Lower lobe of right lung (tissue), 2 donors: ENCODE measurements around the gene CSTF3. TPM values are rescaled to one million over a fixed set of nuclear protein-coding genes. Genes with fewer than 3 reads are reported as not detected.
A peak's percentile ranks its signal among the peaks of the same experiment; 100 is the strongest.

Source experiments
- ATAC-seq, 2 donors: fragments of 200-7000 bp; cut with Tn5 transposase; one replicate each; pipeline ENCODE4 v1.9.1; 2020 to 2022; ENCODE audit warnings: mild to moderate bottlenecking in 2 of 2, moderate library complexity in 2 of 2
- DNase-seq: peaks from one replicate; pipeline ENCODE4 v3.0.0-alpha.2; 2020
- H3K27ac ChIP-seq: fragments of 200-600 bp; one replicate; pipeline ENCODE4 v1.8.0; 2022
- H3K27me3 ChIP-seq: fragments of 200-600 bp; one replicate; pipeline ENCODE4 v1.8.0; 2022; ENCODE audit warnings: low read depth
- H3K36me3 ChIP-seq: fragments of 200-600 bp; one replicate; pipeline ENCODE4 v1.8.0; 2022; ENCODE audit warnings: mild to moderate bottlenecking
- H3K4me1 ChIP-seq: fragments of 200-600 bp; one replicate; pipeline ENCODE4 v1.8.0; 2022
- H3K4me3 ChIP-seq: fragments of 200-600 bp; one replicate; pipeline ENCODE4 v1.8.0; 2022; ENCODE audit warnings: mild to moderate bottlenecking
- H3K9me3 ChIP-seq: fragments of 200-600 bp; one replicate; pipeline ENCODE4 v1.8.0; 2022
- CTCF ChIP-seq: fragments of 200-600 bp; IDR thresholded peaks from one replicate; pipeline ENCODE4 v1.8.0; 2022; ENCODE audit warnings: antibody characterized with exemption, mild to moderate bottlenecking
- intact Hi-C: fragments of 100-400 bp; cut with DNase I; formaldehyde crosslinking; loops from one replicate; pipeline ENCODE4 v1.11.0; 2022
- total RNA-seq: library from RNA; stranded (reverse); fragmentation: NEBNext Ultra II Directional; extraction: Animal tissue kit (Norgen Biotek cat#: 25700); gene quantifications from one replicate; pipeline ENCODE4 v1.2.1, GENCODE V29; 2021
- donor health status: DM: no; HTN: yes; CAD: no; lungs with severe emphysema.

The CSTF3 gene
- total RNA-seq, 1 donor from 2014 or later: 20.4 TPM

- intact Hi-C loops: no loop called here
- DNase-seq: no peak
- Histone ChIP-seq H3K4me3 (no peak overlapping the region), H3K27ac (no peak overlapping the region), H3K27me3 (no peaks in the 10 kb centered on the region), H3K4me1 (no peaks in the 10 kb centered on the region), H3K36me3 (peaks cover 65% of the 10 kb centered on the region), H3K9me3 (no peaks in the 10 kb centered on the region)
- ATAC-seq: no peak
- TF ChIP-seq CTCF: no peak
These were observed 77.4 kb downstream of the CSTF3 start for GRCh38 chr11:33083918-33084317.

- DNase-seq: no peak
- no peak for ATAC-seq
- Histone ChIP-seq H3K4me3 (no peak overlapping the region), H3K4me1 (no peaks in the 10 kb centered on the region), H3K36me3 (peaks cover 94% of the 10 kb centered on the region), H3K27me3 (no peaks in the 10 kb centered on the region), H3K9me3 (no peaks in the 10 kb centered on the region), H3K27ac (no peak overlapping the region)
- intact Hi-C loops: no loop called here
- TF ChIP-seq CTCF: no peak
These were observed 88.8 kb downstream of the CSTF3 start for GRCh38 chr11:33072465-33072864.

GRCh38 chr11:33068611-33069340 lies 92.5 kb downstream of the CSTF3 start:
- Histone ChIP-seq H3K4me3 (no peak overlapping the region), H3K27ac (no peak overlapping the region), H3K4me1 (peaks cover 11% of the 10 kb centered on the region), H3K27me3 (no peaks in the 10 kb centered on the region), H3K36me3 (peaks cover 78% of the 10 kb centered on the region), H3K9me3 (no peaks in the 10 kb centered on the region)
- intact Hi-C loops: no loop called here
- no peak for DNase-seq
- ATAC-seq: no peak
- TF ChIP-seq CTCF: no peak

DNA sequence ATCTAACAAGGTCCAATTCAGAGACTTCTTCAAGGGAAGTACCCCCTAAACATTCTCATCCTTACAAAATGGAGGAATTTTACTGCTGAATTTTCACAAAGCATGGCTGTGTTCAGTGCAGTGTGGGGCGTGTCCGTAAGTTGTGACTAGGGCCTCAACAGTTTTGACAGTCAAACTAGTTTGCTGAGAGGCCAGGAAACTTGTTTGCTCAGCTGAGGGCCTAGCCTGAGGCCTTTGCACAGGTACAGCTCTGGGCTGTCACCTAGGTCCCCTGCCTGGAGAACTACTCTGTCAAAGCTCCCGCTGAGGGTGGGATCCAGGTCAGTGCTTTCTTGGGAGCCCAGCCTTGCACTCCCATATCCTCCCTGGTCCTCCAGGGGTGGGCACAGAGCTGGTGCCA lies 94.0 kb downstream of the CSTF3 start:
- Histone ChIP-seq H3K27me3 (no peaks in the 10 kb centered on the region), H3K4me1 (peaks cover 21% of the 10 kb centered on the region), H3K9me3 (no peaks in the 10 kb centered on the region), H3K27ac (no peak overlapping the region), H3K4me3 (no peak overlapping the region), H3K36me3 (peaks cover 78% of the 10 kb centered on the region)
- TF ChIP-seq CTCF: no peak
- no peak for DNase-seq
- intact Hi-C loops: no loop called here
- no peak for ATAC-seq

GRCh38 chr11:33065445-33066178 lies 95.7 kb downstream of the CSTF3 start:
- no peaks in the 10 kb centered on the region for H3K9me3 ChIP-seq
- peak; percentile 89 for TF ChIP-seq CTCF
- no peak overlapping the region for H3K4me3 ChIP-seq
- DNase-seq (peak; percentile 79), ATAC-seq (peak; percentile 89)
- H3K27ac ChIP-seq: no peak overlapping the region
- H3K36me3 ChIP-seq: peaks cover 78% of the 10 kb centered on the region
- intact Hi-C loops: no loop called here
- H3K27me3 ChIP-seq: no peaks in the 10 kb centered on the region
- H3K4me1 ChIP-seq: peaks cover 21% of the 10 kb centered on the region
